ENCODE data around the gene RHOBTB1.

RHOBTB1 gene

GRCh38 chr10:60965696-60966095 is 21.7 kb upstream of the RHOBTB1 start:
- no peak for DNase-seq (ENCODE audit: low read depth in 2 of 2)

GRCh38 chr10:60964257-60965235 is 20.6 kb upstream of the RHOBTB1 start:
- DNase-seq (ENCODE audit: low read depth in 2 of 2) = no peak

GRCh38 chr10:60963441-60964256 is 19.7 kb upstream of the RHOBTB1 start:
- DNase-seq (ENCODE audit: low read depth in 2 of 2) = no peak

GRCh38 chr10:60962946-60963345 is 19.0 kb upstream of the RHOBTB1 start:
- DNase-seq (ENCODE audit: low read depth in 2 of 2) = no peak

GRCh38 chr10:60960913-60961312 is 16.9 kb upstream of the RHOBTB1 start:
- DNase-seq (ENCODE audit: low read depth in 2 of 2) = no peak

GRCh38 chr10:60960031-60960430 is 16.0 kb upstream of the RHOBTB1 start:
- DNase-seq (ENCODE audit: low read depth in 2 of 2) = no peak

GRCh38 chr10:60958892-60959601 is 15.1 kb upstream of the RHOBTB1 start:
- no peak for DNase-seq (ENCODE audit: low read depth in 2 of 2)

GRCh38 chr10:60957667-60958221 is 13.8 kb upstream of the RHOBTB1 start:
- no peak for DNase-seq (ENCODE audit: low read depth in 2 of 2)

GRCh38 chr10:60955957-60956425 is 12.0 kb upstream of the RHOBTB1 start:
- DNase-seq (ENCODE audit: low read depth in 2 of 2) = no peak

- no peak for DNase-seq (ENCODE audit: low read depth in 2 of 2)
Observed at GRCh38 chr10:60955316-60955715, 11.3 kb upstream of the RHOBTB1 start.

GRCh38 chr10:60954035-60954434 is 10.1 kb upstream of the RHOBTB1 start:
- DNase-seq (ENCODE audit: low read depth in 2 of 2) = no peak

- no peak for DNase-seq (ENCODE audit: low read depth in 2 of 2)
Observed at GRCh38 chr10:60953420-60953819, 9.4 kb upstream of the RHOBTB1 start.

GRCh38 chr10:60952846-60953220 is 8.8 kb upstream of the RHOBTB1 start:
- DNase-seq (ENCODE audit: low read depth in 2 of 2) = no peak

- no peak for DNase-seq (ENCODE audit: low read depth in 2 of 2)
Observed at GRCh38 chr10:60952067-60952845, 8.3 kb upstream of the RHOBTB1 start.

GRCh38 chr10:60951272-60951724 is 7.3 kb upstream of the RHOBTB1 start:
- DNase-seq (ENCODE audit: low read depth in 2 of 2) = no peak

- DNase-seq (ENCODE audit: low read depth in 2 of 2) = no peak
Observed at GRCh38 chr10:60950300-60950699, 6.3 kb upstream of the RHOBTB1 start.

- no peak for DNase-seq (ENCODE audit: low read depth in 2 of 2)
Observed at GRCh38 chr10:60948851-60949250, 4.9 kb upstream of the RHOBTB1 start.

- no peak for DNase-seq (ENCODE audit: low read depth in 2 of 2)
Observed at GRCh38 chr10:60944910-60945297, 919 bp upstream of the RHOBTB1 start.

- DNase-seq (ENCODE audit: low read depth in 2 of 2) = no peak
Observed at GRCh38 chr10:60943316-60944057, 498 bp downstream of the RHOBTB1 start.

GRCh38 chr10:60942788-60943315 is 1.1 kb downstream of the RHOBTB1 start:
- DNase-seq (ENCODE audit: low read depth in 2 of 2) = no peak
